ENCODE measurements around the gene ZSCAN5C.

The ZSCAN5C gene

GRCh38 chr19:56253737-56254136 is 51.7 kb downstream of the ZSCAN5C start:
- H3K27me3 ChIP-seq (ENCODE audit: insufficient read depth, poor library complexity, severe bottlenecking), result no peaks in the 10 kb centered on the region
- H3K27ac ChIP-seq (replicated peaks), result no peak overlapping the region
- H3K4me3 ChIP-seq (replicated peaks; ENCODE audit: insufficient read depth, low read length), result no peak overlapping the region
- TF ChIP-seq REST (IDR thresholded peaks at IDR 0.05; ENCODE audit: insufficient replicate concordance, low read depth), result no peak
- TF ChIP-seq GABPA (IDR thresholded peaks at IDR 0.05; ENCODE audit: low read depth), result no peak
- TF ChIP-seq CTCF (IDR thresholded peaks at IDR 0.05; ENCODE audit: insufficient read depth, low read length), result peak; percentile 2
- peak; percentile 26 to 52 for DNase-seq (ENCODE audit: low read depth in 1 of 2, low spot score in 1 of 2)

GRCh38 chr19:56258272-56258671 is 56.2 kb downstream of the ZSCAN5C start:
- H3K27me3 ChIP-seq (ENCODE audit: insufficient read depth, poor library complexity, severe bottlenecking), result no peaks in the 10 kb centered on the region
- DNase-seq (ENCODE audit: low read depth in 1 of 2, low spot score in 1 of 2), result no peak
- no peak overlapping the region for H3K4me3 ChIP-seq (replicated peaks; ENCODE audit: insufficient read depth, low read length)
- TF ChIP-seq SPI1 (IDR thresholded peaks at IDR 0.05; ENCODE audit: borderline replicate concordance, low read depth), result no peak
- no peak for TF ChIP-seq REST (IDR thresholded peaks at IDR 0.05; ENCODE audit: insufficient replicate concordance, low read depth)
- no peak for TF ChIP-seq POLR2AphosphoS5 (IDR thresholded peaks at IDR 0.05; ENCODE audit: low read depth)
- no peak for TF ChIP-seq CTCF (IDR thresholded peaks at IDR 0.05; ENCODE audit: insufficient read depth, low read length)
- no peak for TF ChIP-seq GABPA (IDR thresholded peaks at IDR 0.05; ENCODE audit: low read depth)
- no peak overlapping the region for H3K27ac ChIP-seq (replicated peaks)
